Suprapubic skin (tissue), 4 donors: ENCODE measurements around the gene NEK5. TPM values are rescaled to one million over a fixed set of nuclear protein-coding genes. Genes with fewer than 3 reads are reported as not detected.
"Not testable (repeated sequence)": the region's sequence is repeated elsewhere in the genome, so short reads cannot be mapped to it uniquely, and the experiment has no call there.

Experiments used
- DNase-seq, 2 donors: peaks; one replicate each; pipeline ENCODE4 v3.0.0-alpha.2; 2019; ENCODE audit warnings: low spot score in 2 of 2
- H3K27ac ChIP-seq: fragments of 200-600 bp; sonication (generic); one replicate; pipeline ENCODE4 v1.5.1; 2019
- H3K27me3 ChIP-seq: fragments of 200-600 bp; sonication (generic); one replicate; pipeline ENCODE4 v1.5.1; 2019
- H3K36me3 ChIP-seq: fragments of 200-600 bp; sonication (generic); one replicate; pipeline ENCODE4 v1.5.1; 2019
- H3K4me1 ChIP-seq: fragments of 200-600 bp; sonication (generic); one replicate; pipeline ENCODE4 v1.5.1; 2019
- H3K4me3 ChIP-seq: fragments of 200-600 bp; sonication (generic); one replicate; pipeline ENCODE4 v1.5.1; 2019; ENCODE audit warnings: mild to moderate bottlenecking
- H3K9me3 ChIP-seq: fragments of 200-600 bp; sonication (generic); one replicate; pipeline ENCODE4 v1.5.1; 2019
- CTCF ChIP-seq, 2 donors: fragments of 200-600 bp in 1 of 2; fragments of 450-650 bp in 1 of 2; sonication (generic) in 1 of 2; IDR thresholded peaks; one replicate each; pipeline ENCODE4 v1.5.1; 2016 to 2019; ENCODE audit warnings: antibody characterized with exemption in 2 of 2, mild to moderate bottlenecking in 1 of 2, moderate library complexity in 1 of 2
- EP300 ChIP-seq: sonication (generic); formaldehyde crosslinking; IDR thresholded peaks from one replicate; pipeline ENCODE4 v1.6.1; 2017; ENCODE audit warnings: antibody characterized with exemption
- POLR2A ChIP-seq, 2 donors: fragments of 450-650 bp; IDR thresholded peaks; one replicate each; pipeline ENCODE4 v1.6.1; 2017; ENCODE audit warnings: antibody characterized with exemption in 2 of 2, mild to moderate bottlenecking in 2 of 2, moderate library complexity in 2 of 2
- POLR2AphosphoS5 ChIP-seq, 3 donors: sonication (generic); formaldehyde crosslinking; IDR thresholded peaks; one replicate each; pipeline ENCODE4 v1.6.1; 2017; ENCODE audit warnings: antibody characterized with exemption in 3 of 3
- WGBS: methylation state at CpG from one replicate; pipeline ENCODE4 v1.1.5; 2018; 5-methylcytosine and 5-hydroxymethylcytosine counted together
- total RNA-seq, 4 donors: library from RNA; depleted of rRNA; stranded (reverse); fragments of >200 nt; gene quantifications; one replicate each; pipeline ENCODE4 v1.1.0, GENCODE V29; 2016

The NEK5 gene, protein sequence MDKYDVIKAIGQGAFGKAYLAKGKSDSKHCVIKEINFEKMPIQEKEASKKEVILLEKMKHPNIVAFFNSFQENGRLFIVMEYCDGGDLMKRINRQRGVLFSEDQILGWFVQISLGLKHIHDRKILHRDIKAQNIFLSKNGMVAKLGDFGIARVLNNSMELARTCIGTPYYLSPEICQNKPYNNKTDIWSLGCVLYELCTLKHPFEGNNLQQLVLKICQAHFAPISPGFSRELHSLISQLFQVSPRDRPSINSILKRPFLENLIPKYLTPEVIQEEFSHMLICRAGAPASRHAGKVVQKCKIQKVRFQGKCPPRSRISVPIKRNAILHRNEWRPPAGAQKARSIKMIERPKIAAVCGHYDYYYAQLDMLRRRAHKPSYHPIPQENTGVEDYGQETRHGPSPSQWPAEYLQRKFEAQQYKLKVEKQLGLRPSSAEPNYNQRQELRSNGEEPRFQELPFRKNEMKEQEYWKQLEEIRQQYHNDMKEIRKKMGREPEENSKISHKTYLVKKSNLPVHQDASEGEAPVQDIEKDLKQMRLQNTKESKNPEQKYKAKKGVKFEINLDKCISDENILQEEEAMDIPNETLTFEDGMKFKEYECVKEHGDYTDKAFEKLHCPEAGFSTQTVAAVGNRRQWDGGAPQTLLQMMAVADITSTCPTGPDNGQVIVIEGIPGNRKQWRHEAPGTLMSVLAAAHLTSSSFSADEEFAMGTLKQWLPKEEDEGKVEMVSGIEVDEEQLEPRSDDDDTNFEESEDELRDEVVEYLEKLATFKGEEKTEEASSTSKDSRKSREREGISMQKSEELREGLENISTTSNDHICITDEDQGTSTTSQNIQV
- under 1 TPM in 3 of 4 donors, not detected in 1; 0.38 to 0.51 (median 0.42) TPM for total RNA-seq

GRCh38 chr13:52128714-52129700 lies at the start of gene NEK5:
NEK5 (minus strand) TSS chr13:52129073; CDS start chr13:52127482, 1,591 bp downstream.
- TF ChIP-seq POLR2AphosphoS5 (IDR thresholded peaks at IDR 0.05) = no peak
- peak; percentile 30 to 74 for TF ChIP-seq CTCF (IDR thresholded peaks at IDR 0.05)
- Histone ChIP-seq H3K27ac (no peak within 1 kb of the TSS), H3K4me1 (peaks cover 23% of the 10 kb centered on the region), H3K27me3 (no peaks in the 10 kb centered on the region), H3K36me3 (peaks cover 34% of the 10 kb centered on the region), H3K9me3 (no peaks in the 10 kb centered on the region), H3K4me3 (peak within 1 kb of the TSS; percentile 81)
- 28% methylated on average over 28 of the region's 71 CpGs for WGBS
- DNase-seq = peak; percentile 74 to 78

DNA sequence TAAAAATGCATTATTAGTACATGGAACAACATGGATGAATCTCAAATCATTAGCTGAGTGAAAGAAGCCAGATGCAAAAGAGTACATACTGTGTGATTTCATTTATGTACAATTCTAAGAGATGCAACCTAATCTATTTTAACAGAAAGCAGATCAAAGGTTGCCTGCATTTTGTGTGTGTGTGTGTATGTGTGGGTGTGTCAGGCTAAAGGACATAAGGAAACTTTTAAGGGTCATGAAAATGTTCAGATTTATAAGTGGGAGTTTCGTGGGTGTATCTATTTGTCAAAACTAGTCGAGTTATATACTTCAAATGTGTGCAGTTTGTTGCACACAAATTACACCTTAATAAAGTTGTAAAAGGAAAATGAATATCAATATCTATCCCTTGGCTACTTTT lies 48.4 kb upstream of the NEK5 start:
- Histone ChIP-seq H3K27ac (no peak overlapping the region), H3K4me1 (no peaks in the 10 kb centered on the region), H3K36me3 (peaks cover 42% of the 10 kb centered on the region), H3K27me3 (no peaks in the 10 kb centered on the region), H3K9me3 (no peaks in the 10 kb centered on the region), H3K4me3 (no peak overlapping the region)
- WGBS = 86% methylated on average over 2 of the region's 2 CpGs
- no peak for TF ChIP-seq POLR2A (IDR thresholded peaks at IDR 0.05)
- TF ChIP-seq POLR2AphosphoS5 (IDR thresholded peaks at IDR 0.05) = no peak
- TF ChIP-seq CTCF (IDR thresholded peaks at IDR 0.05) = no peak
- TF ChIP-seq EP300 = no peak
- DNase-seq = no peak

DNA sequence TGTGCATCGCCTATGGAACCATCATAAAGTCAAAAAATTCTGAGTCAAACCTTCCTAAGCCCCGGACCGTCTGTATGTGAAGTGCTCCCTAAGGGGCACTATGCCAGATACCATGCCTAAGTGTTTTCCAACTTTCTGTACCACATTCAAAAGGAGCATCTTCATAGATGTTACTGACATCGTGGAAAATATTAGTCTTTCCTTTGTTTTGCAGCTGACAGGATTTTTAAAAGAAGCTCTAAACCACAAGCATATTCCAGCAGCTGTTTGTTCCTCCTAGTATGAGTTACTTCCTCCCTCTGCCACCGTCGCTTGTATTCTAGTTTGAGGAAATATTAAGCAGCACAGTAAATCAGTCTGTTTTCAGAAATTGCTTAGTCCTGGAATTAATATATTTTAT lies 45.1 kb upstream of the NEK5 start:
- not testable (repeated sequence) for H3K27ac ChIP-seq, H3K4me3 ChIP-seq, DNase-seq, H3K4me1 ChIP-seq, H3K27me3 ChIP-seq, H3K9me3 ChIP-seq
- peaks cover 43% of the 10 kb centered on the region for H3K36me3 ChIP-seq
- 74% methylated on average over 6 of the region's 6 CpGs for WGBS

- 82% methylated on average over 3 of the region's 3 CpGs for WGBS
- H3K4me3 ChIP-seq = no peak overlapping the region
- H3K27me3 ChIP-seq = no peaks in the 10 kb centered on the region
- H3K4me1 ChIP-seq = no peaks in the 10 kb centered on the region
- DNase-seq = no peak
- H3K27ac ChIP-seq = no peak overlapping the region
- peaks cover 49% of the 10 kb centered on the region for H3K36me3 ChIP-seq
- TF ChIP-seq POLR2AphosphoS5 (IDR thresholded peaks at IDR 0.05) = no peak
- TF ChIP-seq CTCF (IDR thresholded peaks at IDR 0.05) = no peak
- no peak for TF ChIP-seq EP300
- TF ChIP-seq POLR2A (IDR thresholded peaks at IDR 0.05) = no peak
- no peaks in the 10 kb centered on the region for H3K9me3 ChIP-seq
Measured at GRCh38 chr13:52173373-52173772, 44.5 kb upstream of the NEK5 start.

DNA sequence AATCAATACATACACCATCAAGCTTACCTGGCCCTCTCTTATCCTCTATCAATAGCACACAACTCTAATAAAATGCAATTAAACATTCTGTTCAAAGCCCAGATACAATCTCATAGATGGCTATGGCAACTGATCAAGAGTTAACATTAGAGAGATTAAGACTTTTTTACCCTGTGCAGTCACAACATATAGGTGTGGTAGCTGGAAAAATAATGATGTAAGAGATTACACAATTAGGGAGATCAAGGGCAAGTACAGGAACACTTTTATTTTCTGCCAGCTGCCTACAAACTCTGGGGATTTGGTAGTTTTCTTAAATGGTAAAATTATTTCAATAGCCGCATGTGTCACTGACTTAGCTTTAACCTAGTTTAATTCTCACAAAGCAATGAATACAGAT lies 42.8 kb upstream of the NEK5 start:
- WGBS = 92% methylated on average over 1 of the region's 1 CpG
- not testable (repeated sequence) for H3K4me1 ChIP-seq, DNase-seq, H3K27me3 ChIP-seq, H3K4me3 ChIP-seq, H3K27ac ChIP-seq, H3K9me3 ChIP-seq
- H3K36me3 ChIP-seq = peaks cover 63% of the 10 kb centered on the region

DNA sequence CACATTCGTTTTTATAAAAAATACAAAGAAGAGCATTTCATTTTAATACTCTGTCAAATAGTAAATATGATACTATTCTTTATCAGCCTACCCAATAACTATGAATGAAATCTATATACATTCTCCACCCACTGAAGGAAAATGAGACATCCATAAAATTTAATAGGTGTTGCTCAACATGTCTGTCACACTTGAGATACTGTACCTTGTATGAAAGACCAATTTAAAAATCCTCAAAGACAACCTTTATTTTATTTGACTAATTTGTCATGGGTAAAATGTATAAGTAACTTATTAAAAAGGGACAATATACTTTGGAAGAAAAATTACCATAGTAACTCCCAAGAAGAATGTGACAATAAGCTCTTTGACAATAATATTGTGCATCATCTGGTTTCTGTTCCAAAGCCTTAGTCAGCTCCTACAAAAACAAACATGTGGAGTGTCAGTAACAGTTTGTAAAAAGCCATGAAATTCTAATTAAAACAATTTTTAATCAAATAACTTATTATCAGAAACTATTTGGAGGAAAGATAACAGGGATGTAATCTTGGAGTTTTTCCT lies 42.0 kb upstream of the NEK5 start:
- H3K36me3 ChIP-seq = peaks cover 64% of the 10 kb centered on the region
- H3K4me3 ChIP-seq, H3K4me1 ChIP-seq, H3K9me3 ChIP-seq, H3K27ac ChIP-seq, DNase-seq, H3K27me3 ChIP-seq: not testable (repeated sequence)
- 93% methylated on average over 1 of the region's 1 CpG for WGBS
